Measurements from ENCODE around the gene GET3.
"Not testable (repeated sequence)": the region's sequence is repeated elsewhere in the genome, so short reads cannot be mapped to it uniquely, and the experiment has no call there.

Gene GET3

GRCh38 chr19:12720296-12720695 lies 17.0 kb upstream of the GET3 start:
- no peak for DNase-seq

- no peak for DNase-seq
Observed at GRCh38 chr19:12720851-12721655, 16.2 kb upstream of the GET3 start.

DNA sequence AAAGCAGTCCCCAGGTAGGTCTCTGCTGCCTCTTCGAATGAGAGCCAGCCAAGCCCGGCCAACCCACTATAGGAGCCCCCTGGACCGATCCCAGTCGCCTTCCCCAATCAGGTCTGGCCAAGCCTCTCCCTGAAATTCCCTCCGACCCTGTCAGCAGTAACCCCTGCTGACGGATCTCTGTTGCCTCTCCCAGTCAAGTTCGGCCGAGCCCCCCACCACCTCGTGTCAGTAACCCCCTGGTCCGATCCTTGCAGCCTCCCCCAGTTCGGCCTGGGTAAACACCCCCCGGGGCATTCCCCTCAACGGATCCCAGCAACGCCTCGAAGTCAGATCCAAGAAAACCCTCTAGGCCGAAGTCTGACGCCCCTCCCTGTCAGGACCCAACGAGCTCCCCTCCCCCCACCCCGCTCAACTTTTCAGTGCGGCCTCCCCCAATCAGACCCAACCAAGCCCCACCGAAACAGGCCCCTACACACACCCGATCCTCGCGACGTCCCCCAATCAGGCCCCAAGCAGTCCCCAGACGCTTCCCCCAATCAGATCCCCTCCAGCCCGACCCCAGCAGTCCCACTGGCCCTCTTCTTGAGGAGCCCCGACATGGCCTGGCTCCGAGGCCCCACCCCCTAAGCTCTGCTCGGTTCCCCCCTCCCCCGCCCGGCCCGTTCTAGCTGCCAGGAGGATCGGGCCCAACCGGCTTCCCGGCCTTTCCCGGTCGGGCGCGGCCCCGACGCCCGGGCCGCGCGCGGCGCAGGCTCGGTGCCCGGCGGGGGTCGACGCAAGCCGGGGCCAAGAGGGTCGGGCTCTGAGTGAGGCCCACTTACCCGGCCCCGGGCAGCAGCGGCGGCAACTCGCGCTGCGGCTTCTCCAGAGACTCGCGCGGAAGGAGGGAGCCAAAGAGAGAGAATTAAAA lies 15.4 kb upstream of the GET3 start:
- peak; percentile 85 for DNase-seq

- DNase-seq, result peak; percentile 94
Observed at GRCh38 chr19:12722566-12723380, 14.5 kb upstream of the GET3 start.

- DNase-seq, result no peak
Observed at GRCh38 chr19:12723381-12723640, 14.0 kb upstream of the GET3 start.

DNA sequence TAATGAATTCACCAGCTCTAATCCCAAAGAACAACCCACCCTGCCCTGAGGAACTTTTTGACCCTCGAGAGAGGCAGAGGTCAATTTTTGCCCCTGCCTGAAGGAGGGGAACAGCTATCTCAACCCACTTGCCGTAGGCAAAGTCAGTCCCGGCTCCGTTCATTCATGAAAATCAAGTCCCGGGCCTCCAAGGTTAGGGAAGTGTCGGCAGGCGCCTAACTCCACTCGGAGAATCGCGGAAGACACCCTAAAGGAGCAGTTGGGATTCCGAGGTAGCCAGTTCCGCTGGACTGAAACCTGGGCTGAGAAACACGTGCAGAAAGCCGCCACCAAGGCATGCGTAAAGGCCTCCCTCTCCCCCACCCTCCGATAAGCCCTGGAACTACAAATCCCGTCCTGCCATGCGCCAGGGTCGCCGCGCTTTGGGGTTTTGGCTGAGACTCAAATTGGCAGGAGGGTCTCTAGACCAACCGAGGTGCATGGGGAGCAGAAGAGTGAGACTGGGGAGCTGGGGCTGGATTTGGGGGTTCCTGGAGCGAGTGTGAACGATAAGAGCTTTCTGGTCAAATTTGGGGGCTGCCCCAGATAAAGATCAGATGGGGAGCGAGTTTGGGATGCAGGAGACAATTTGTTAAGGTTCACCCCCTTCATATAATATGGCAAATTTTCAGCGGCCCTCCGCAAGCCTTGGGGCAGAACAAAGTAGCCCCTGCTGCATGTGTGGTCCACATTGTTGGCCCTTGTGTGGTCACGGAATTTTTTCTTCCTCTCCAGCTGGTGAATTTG lies 13.5 kb upstream of the GET3 start, which contains the start of gene TNPO2:
Gene TNPO2 (minus strand): TSS at position 292 of the 786 bp plus-strand sequence. CDS start 2,955 bp downstream, outside the sequence.
- DNase-seq, result peak; percentile 77

- DNase-seq, result not testable (repeated sequence)
Observed at GRCh38 chr19:12725612-12726011, 11.7 kb upstream of the GET3 start.

DNA sequence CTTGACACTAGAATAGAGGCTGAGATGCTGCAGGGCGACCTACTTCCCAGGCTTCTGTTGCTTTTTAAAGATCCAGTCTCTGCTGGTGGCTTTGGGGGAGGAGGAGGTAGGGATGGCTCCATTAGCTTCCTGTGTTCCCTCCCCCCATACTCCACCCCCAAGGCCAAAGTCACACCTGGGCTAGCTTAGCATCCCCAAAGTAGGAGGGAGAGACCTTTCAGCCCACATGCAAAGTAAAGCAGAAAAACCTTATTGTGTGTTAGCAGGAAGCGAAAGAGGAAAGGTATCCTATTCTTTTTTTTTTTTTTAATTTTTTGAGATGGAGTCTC lies 10.3 kb upstream of the GET3 start:
- DNase-seq, result no peak

GRCh38 chr19:12727745-12728433 lies 9.4 kb upstream of the GET3 start:
- DNase-seq, result no peak

- no peak for DNase-seq
Observed at GRCh38 chr19:12730064-12730463, 7.2 kb upstream of the GET3 start.

DNA sequence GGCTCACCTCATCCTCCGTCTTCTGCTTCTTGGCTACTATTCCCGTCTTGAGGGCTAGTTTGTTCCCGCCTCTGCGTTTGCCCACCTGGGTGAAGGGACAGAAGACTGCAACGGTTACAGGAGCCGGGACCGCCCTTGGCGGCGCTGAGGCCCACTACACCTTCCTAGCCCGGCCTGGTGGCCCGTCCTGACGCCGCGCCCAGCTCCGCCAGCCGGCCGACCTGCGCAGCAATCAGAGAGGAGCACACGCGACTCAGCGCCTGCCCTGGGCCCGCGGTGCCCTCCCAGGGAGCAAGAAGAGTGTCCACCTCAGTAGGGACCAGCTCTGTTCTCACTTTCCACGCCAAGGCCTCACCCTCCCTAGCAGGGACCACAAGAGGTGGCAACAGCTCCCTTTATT lies 6.0 kb upstream of the GET3 start:
- no peak for DNase-seq

GRCh38 chr19:12733369-12734214 lies 3.7 kb upstream of the GET3 start:
- DNase-seq, result no peak

- DNase-seq, result no peak
Observed at GRCh38 chr19:12737835-12738351, 596 bp downstream of the GET3 start.

DNA sequence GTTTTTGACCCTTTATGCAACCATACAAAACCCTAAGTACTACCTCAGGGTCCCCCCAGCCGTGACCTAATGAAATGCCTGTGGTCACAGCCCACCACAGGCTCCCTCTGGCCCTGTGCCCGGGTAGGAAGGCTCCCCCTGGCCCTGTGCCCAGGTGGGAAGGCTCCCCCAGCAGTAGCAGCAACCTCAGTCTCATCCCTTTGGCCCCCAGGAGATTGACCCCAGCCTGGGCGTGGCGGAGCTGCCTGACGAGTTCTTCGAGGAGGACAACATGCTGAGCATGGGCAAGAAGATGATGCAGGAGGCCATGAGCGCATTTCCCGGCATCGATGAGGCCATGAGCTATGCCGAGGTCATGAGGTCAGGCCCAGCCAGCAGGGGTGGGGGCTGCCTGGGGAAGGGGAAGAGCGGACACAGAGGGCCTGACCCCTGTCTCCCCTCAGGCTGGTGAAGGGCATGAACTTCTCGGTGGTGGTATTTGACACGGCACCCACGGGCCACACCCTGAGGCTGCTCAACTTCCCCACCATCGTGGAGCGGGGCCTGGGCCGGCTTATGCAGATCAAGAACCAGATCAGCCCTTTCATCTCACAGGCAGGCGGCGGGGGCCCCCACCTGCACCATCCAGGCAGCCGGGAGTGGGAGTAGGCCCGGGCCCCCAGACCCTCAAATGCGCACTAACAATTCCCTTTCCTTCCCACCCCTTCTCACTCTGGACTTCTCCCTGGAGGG lies 8.0 kb downstream of the GET3 start:
- no peak for DNase-seq

DNA sequence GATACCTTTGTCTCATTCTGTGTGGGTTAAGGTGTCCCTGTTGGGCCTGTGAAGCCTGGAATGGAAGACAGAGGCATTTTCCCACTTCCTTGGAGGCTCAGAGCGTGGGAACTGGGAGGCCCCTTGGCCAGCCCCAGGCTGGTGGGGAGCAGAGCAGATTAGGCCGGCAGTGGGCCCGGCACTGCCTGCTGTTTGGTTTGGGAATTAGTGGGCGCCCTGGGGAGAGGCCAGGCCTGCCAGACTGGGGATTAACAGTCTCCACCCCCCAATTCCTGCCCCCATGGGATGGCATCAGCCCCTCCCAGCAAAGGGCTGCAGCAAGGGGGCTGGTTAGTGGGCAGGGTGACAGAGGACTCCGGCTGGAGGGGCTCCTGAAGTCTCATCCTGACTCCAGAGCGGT lies 11.2 kb downstream of the GET3 start:
- DNase-seq, result no peak

DNA sequence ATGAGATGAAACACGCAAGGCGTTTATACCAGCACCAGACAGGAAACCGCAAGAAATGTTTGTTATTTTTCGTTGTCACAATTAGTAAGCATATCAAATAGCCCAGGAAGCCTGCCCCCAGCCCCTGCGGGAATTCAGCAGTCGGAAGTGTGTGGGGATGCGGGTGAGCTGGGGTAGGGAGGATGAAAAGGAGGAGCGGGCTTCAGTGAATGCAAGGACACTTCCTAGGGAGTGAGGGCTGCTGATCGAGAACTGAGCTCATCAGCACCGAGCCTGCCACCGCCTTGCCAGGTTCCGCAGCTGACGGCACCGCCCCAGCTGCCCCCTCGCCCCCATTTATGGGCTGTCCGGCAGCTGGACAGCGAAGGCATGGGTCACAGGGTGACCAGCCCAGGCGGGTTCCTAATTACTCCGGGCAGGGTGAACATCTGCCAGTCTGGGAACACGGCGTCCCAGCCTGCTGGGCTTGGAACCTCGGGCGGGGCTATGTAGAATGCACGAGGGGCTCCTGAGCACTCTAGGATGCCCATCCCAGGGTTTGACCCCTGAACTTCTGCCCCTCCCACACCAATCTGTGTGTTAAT lies 12.7 kb downstream of the GET3 start:
- no peak for DNase-seq

GRCh38 chr19:12750851-12751250 lies 13.6 kb downstream of the GET3 start:
- DNase-seq, result no peak

DNA sequence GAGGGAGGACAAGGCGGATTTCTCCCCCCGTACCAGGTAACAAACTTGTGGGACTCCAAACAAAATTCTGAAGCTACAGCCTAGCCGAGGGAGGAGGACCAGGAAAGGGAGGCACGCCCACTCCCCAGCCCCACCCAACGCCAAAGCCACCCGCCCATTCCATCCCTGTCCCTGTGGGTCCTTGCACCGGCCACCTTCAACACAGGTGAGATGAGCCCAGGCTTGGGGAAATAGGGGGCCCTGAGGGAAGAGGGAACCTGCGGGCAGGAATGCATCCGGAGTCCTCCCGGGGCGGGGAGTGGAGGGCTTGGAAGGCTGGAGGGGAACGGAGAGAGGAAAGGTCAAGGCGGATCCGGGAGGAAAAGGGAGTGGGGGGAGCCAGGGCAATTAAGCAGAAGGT lies 14.3 kb downstream of the GET3 start, which contains the start of gene BEST2:
Gene BEST2 (plus strand): TSS at position 157 of the 400 bp plus-strand sequence. CDS start 802 bp downstream, outside the sequence.
- DNase-seq, result no peak

GRCh38 chr19:12752056-12752781 lies 14.9 kb downstream of the GET3 start:
- no peak for DNase-seq

All from right forelimb (tissue), 1 donor.